HEK293T (cell line): ENCODE data around the gene YJU2.
"Not testable (repeated sequence)": the region's sequence is repeated elsewhere in the genome, so short reads cannot be mapped to it uniquely, and the experiment has no call there.

Experiments used
- ARNT ChIP-seq: fragments of 450-650 bp; IDR thresholded peaks from 2 replicates; pipeline ENCODE4 v1.6.1; 2017; ENCODE audit warnings: mild to moderate bottlenecking
- SUZ12 ChIP-seq: fragments of 450-650 bp; IDR thresholded peaks from 2 replicates; pipeline ENCODE4 v1.6.1; 2016; ENCODE audit warnings: mild to moderate bottlenecking

DNA sequence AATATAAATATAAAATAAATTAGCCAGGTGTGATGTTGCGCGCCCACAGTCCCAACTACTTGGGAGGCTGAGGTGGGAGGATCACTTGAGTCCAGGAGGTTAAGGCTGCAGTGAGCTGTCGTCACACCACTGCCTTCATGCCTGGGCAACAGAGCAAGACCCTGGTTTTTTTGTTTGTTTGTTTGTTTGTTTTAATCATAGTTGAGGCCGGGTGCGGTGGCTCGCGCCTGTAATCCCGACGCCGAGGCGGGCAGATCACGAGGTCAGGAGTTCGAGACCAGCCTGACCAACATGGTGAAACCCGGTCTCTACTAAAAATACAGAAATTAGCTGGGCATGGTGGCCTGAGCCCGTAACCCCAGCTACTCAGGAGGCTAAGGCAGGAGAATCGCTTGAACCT lies 9.4 kb upstream of the YJU2 start:
- TF ChIP-seq ARNT, SUZ12: not testable (repeated sequence)
